Activated CD8-positive, alpha-beta T cell treated with anti-CD3 and anti-CD28 coated beads for 36 hours (primary cell): Measurements from ENCODE around the gene SLC17A3. TPM values are rescaled to one million over a fixed set of nuclear protein-coding genes. Genes with fewer than 3 reads are reported as not detected.

Experiments used
- ATAC-seq: fragments of 200-7000 bp; cut with Tn5 transposase; one replicate; pipeline ENCODE4 v1.10.0; 2021; ENCODE audit warnings: mild to moderate bottlenecking, moderate library complexity
- CTCF ChIA-PET: fragments of 350-600 bp; sonication (Branson Sonifier 250); formaldehyde crosslinking; loops from one replicate; lab custom pipeline; 2021; ENCODE audit warnings: antibody characterized with exemption; lab: Charles Lee
- POLR2A ChIA-PET: fragments of 350-600 bp; sonication (Branson Sonifier 250); formaldehyde crosslinking; loops from one replicate; lab custom pipeline; 2021; ENCODE audit warnings: antibody characterized with exemption; lab: Charles Lee
- DNase-seq: peaks from one replicate; pipeline ENCODE4 v3.0.0-alpha.2; 2020
- H3K27ac Mint-ChIP-seq: one replicate; pipeline ENCODE4 v1.8.0; 2021; ENCODE audit warnings: mild to moderate bottlenecking, mixed read lengths
- H3K27me3 Mint-ChIP-seq: one replicate; pipeline ENCODE4 v1.8.0; 2021; ENCODE audit warnings: mixed read lengths
- H3K36me3 Mint-ChIP-seq: one replicate; pipeline ENCODE4 v1.8.0; 2021; ENCODE audit warnings: low read depth, mixed read lengths
- H3K4me1 Mint-ChIP-seq: one replicate; pipeline ENCODE4 v1.8.0; 2021; ENCODE audit warnings: low read depth, mixed read lengths
- H3K4me3 Mint-ChIP-seq: one replicate; pipeline ENCODE4 v1.8.0; 2021; ENCODE audit warnings: mild to moderate bottlenecking, moderate library complexity, mixed read lengths
- H3K9me3 Mint-ChIP-seq: one replicate; pipeline ENCODE4 v1.8.0; 2021; ENCODE audit warnings: mixed read lengths
- CTCF ChIP-seq: fragments of 200-600 bp; IDR thresholded peaks from one replicate; pipeline ENCODE4 v1.8.0; 2022; ENCODE audit warnings: antibody characterized with exemption, mild to moderate bottlenecking
- intact Hi-C: fragments of 100-400 bp; cut with micrococcal nuclease; formaldehyde crosslinking; loops from one replicate; pipeline ENCODE4 v1.10.0; 2022
- total RNA-seq, 2 experiments: library from RNA; stranded (reverse); gene quantifications; one replicate each; pipeline ENCODE4 v1.2.3, GENCODE V29; 2021

SLC17A3 gene
- total RNA-seq, 2 experiments from 2014 or later, result not detected

- Mint-ChIP-seq H3K36me3 (no peaks in the 10 kb centered on the region), H3K4me1 (peaks cover 2% of the 10 kb centered on the region), H3K27me3 (peaks cover 8% of the 10 kb centered on the region), H3K27ac (no peak overlapping the region), H3K9me3 (no peaks in the 10 kb centered on the region), H3K4me3 (no peak overlapping the region)
- DNase-seq, result no peak
- intact Hi-C loops, result no loop called here
- ATAC-seq, result no peak
- no peak for TF ChIP-seq CTCF
- ChIA-PET POLR2A (no interaction called here), CTCF (no interaction called here)
Measured at GRCh38 chr6:25903467-25904099, 29.5 kb upstream of the SLC17A3 start.

- Mint-ChIP-seq H3K36me3 (no peaks in the 10 kb centered on the region), H3K9me3 (no peaks in the 10 kb centered on the region), H3K4me1 (peaks cover 2% of the 10 kb centered on the region), H3K4me3 (no peak overlapping the region), H3K27me3 (peaks cover 5% of the 10 kb centered on the region), H3K27ac (no peak overlapping the region)
- intact Hi-C loops, result no loop called here
- DNase-seq, result no peak
- no peak for ATAC-seq
- TF ChIP-seq CTCF, result no peak
- CTCF ChIA-PET, result interaction anchor here (0.6 kb wide), 1 partner anchor 91 kb away, joined by 3 read pairs; no protein-coding TSS in a partner anchor
- POLR2A ChIA-PET, result no interaction called here
Measured at GRCh38 chr6:25902071-25902470, 28.0 kb upstream of the SLC17A3 start.

- H3K27ac Mint-ChIP-seq, result no peak overlapping the region
- DNase-seq, result no peak
- no peak for ATAC-seq
- peaks cover 2% of the 10 kb centered on the region for H3K4me1 Mint-ChIP-seq
- no peak overlapping the region for H3K4me3 Mint-ChIP-seq
- H3K36me3 Mint-ChIP-seq, result no peaks in the 10 kb centered on the region
- ChIA-PET POLR2A (no interaction called here), CTCF (interaction anchor here (3.1 kb wide), 1 partner anchor 19 kb away, joined by 15 read pairs; no protein-coding TSS in a partner anchor)
- intact Hi-C loops, result no loop called here
- no peaks in the 10 kb centered on the region for H3K9me3 Mint-ChIP-seq
- TF ChIP-seq CTCF, result no peak
- H3K27me3 Mint-ChIP-seq, result peaks cover 5% of the 10 kb centered on the region
Measured at GRCh38 chr6:25900843-25901242, 26.8 kb upstream of the SLC17A3 start.

- Mint-ChIP-seq H3K27me3 (peaks cover 5% of the 10 kb centered on the region), H3K36me3 (no peaks in the 10 kb centered on the region), H3K27ac (no peak overlapping the region), H3K4me1 (peaks cover 2% of the 10 kb centered on the region), H3K4me3 (no peak overlapping the region), H3K9me3 (no peaks in the 10 kb centered on the region)
- no peak for TF ChIP-seq CTCF
- ATAC-seq (no peak), DNase-seq (no peak)
- ChIA-PET CTCF (interaction anchor here (1.2 to 3.1 kb wide), 4 partner anchors 18 to 111 kb away, joined by 3 to 15 read pairs (median 8); no protein-coding TSS in a partner anchor), POLR2A (no interaction called here)
- intact Hi-C loops, result no loop called here
Measured at GRCh38 chr6:25899580-25900408, 25.8 kb upstream of the SLC17A3 start.

GRCh38 chr6:25899123-25899522 is 25.1 kb upstream of the SLC17A3 start:
- ChIA-PET CTCF (interaction anchor here (0.7 to 3.1 kb wide), 3 partner anchors 17 to 93 kb away, joined by 3 to 15 read pairs (median 10); no protein-coding TSS in a partner anchor), POLR2A (interaction anchor here (0.9 kb wide), 1 partner anchor 10 kb away, joined by 4 read pairs; no protein-coding TSS in a partner anchor)
- intact Hi-C loops, result no loop called here
- DNase-seq (no peak), ATAC-seq (no peak)
- no peaks in the 10 kb centered on the region for H3K36me3 Mint-ChIP-seq
- H3K4me1 Mint-ChIP-seq, result peaks cover 2% of the 10 kb centered on the region
- TF ChIP-seq CTCF, result no peak
- no peaks in the 10 kb centered on the region for H3K9me3 Mint-ChIP-seq
- H3K4me3 Mint-ChIP-seq, result no peak overlapping the region
- H3K27me3 Mint-ChIP-seq, result peaks cover 5% of the 10 kb centered on the region
- H3K27ac Mint-ChIP-seq, result no peak overlapping the region
